Prostate gland (tissue), 2 donors: ENCODE measurements around the gene CREG1. TPM values are rescaled to one million over a fixed set of nuclear protein-coding genes. Genes with fewer than 3 reads are reported as not detected.
"Not testable (repeated sequence)": the region's sequence is repeated elsewhere in the genome, so short reads cannot be mapped to it uniquely, and the experiment has no call there.

Source experiments
- DNase-seq: peaks from one replicate; pipeline ENCODE4 v3.0.0-alpha.2; 2019; ENCODE audit warnings: low spot score
- H3K27ac ChIP-seq, 2 donors: fragments of 200-600 bp; sonication (generic); 2 replicates each; pipeline ENCODE4 v1.5.1; 2017 to 2019
- H3K27me3 ChIP-seq: fragments of 200-600 bp; sonication (generic); replicated peaks from 2 replicates; pipeline ENCODE4 v1.5.1; 2019; ENCODE audit not compliant: insufficient read depth
- H3K36me3 ChIP-seq, 2 donors: fragments of 200-600 bp; sonication (generic); 1 replicate in 1 of 2; 2 replicates in 1 of 2; pipeline versions ENCODE4 v1.5.1 to v1.8.1; 2017 to 2019
- H3K4me1 ChIP-seq: fragments of 200-600 bp; sonication (generic); replicated peaks from 2 replicates; pipeline ENCODE4 v1.5.1; 2019
- H3K4me3 ChIP-seq, 2 donors: fragments of 200-600 bp; sonication (generic); 2 replicates each; pipeline ENCODE4 v1.5.1; 2017 to 2019
- H3K9me3 ChIP-seq: fragments of 200-600 bp; sonication (generic); 2 replicates; pipeline ENCODE4 v1.5.1; 2017
- CTCF ChIP-seq, 4 experiments: fragments of 200-600 bp in 2 of 4; fragments of 450-650 bp in 2 of 4; sonication (generic) in 2 of 4; IDR thresholded peaks; 1 replicate in 3 of 4; 2 replicates in 1 of 4; pipeline ENCODE4 v1.5.1; 2016 to 2019; ENCODE audit warnings: antibody characterized with exemption in 4 of 4, mild to moderate bottlenecking in 2 of 4, moderate library complexity in 2 of 4
- POLR2A ChIP-seq: fragments of 450-650 bp; IDR thresholded peaks from one replicate; pipeline ENCODE4 v1.6.1; 2016; ENCODE audit warnings: antibody characterized with exemption, mild to moderate bottlenecking
- POLR2AphosphoS5 ChIP-seq: sonication (generic); formaldehyde crosslinking; IDR thresholded peaks from one replicate; pipeline ENCODE4 v1.6.1; 2017; ENCODE audit warnings: antibody characterized with exemption
- WGBS: methylation state at CpG from one replicate; pipeline ENCODE4 v1.1.5; 2018; 5-methylcytosine and 5-hydroxymethylcytosine counted together
- intact Hi-C: fragments of 100-400 bp; cut with DNase I; formaldehyde crosslinking; loops from one replicate; pipeline ENCODE4 v1.14.2; 2022
- total RNA-seq, 2 donors: library from RNA; depleted of rRNA; stranded (reverse); fragments of >200 nt; gene quantifications; one replicate each; pipeline ENCODE4 v1.1.0, GENCODE V29; 2016

CREG1 gene
- total RNA-seq, 2 donors from 2014 or later = 132 to 204 TPM

GRCh38 chr1:167578939-167579521 lies 25.5 kb upstream of the CREG1 start:
- Histone ChIP-seq H3K9me3 (no peaks in the 10 kb centered on the region), H3K27ac (no peak overlapping the region), H3K27me3 (no peaks in the 10 kb centered on the region), H3K4me3 (no peak overlapping the region), H3K36me3 (no peaks in the 10 kb centered on the region), H3K4me1 (no peaks in the 10 kb centered on the region)
- 78% methylated on average over 2 of the region's 2 CpGs for WGBS
- DNase-seq = no peak
- intact Hi-C loops = no loop called here
- TF ChIP-seq POLR2A = no peak
- no peak for TF ChIP-seq POLR2AphosphoS5
- TF ChIP-seq CTCF (IDR thresholded peaks at IDR 0.05) = no peak

GRCh38 chr1:167575649-167576048 lies 22.1 kb upstream of the CREG1 start:
- Histone ChIP-seq H3K27ac (no peak overlapping the region), H3K36me3 (no peaks in the 10 kb centered on the region), H3K4me1 (no peaks in the 10 kb centered on the region), H3K9me3 (no peaks in the 10 kb centered on the region), H3K27me3 (no peaks in the 10 kb centered on the region), H3K4me3 (no peak overlapping the region)
- no peak for TF ChIP-seq POLR2AphosphoS5
- TF ChIP-seq CTCF (IDR thresholded peaks at IDR 0.05) = no peak
- no peak for TF ChIP-seq POLR2A
- DNase-seq = no peak
- WGBS = 86% methylated on average over 13 of the region's 13 CpGs
- intact Hi-C loops = no loop called here

- no peaks in the 10 kb centered on the region for H3K4me1 ChIP-seq
- DNase-seq = no peak
- intact Hi-C loops = no loop called here
- no peaks in the 10 kb centered on the region for H3K27me3 ChIP-seq
- no peak overlapping the region for H3K4me3 ChIP-seq
- no peak overlapping the region for H3K27ac ChIP-seq
- WGBS = 26% methylated on average over 2 of the region's 2 CpGs
- no peaks in the 10 kb centered on the region for H3K9me3 ChIP-seq
- H3K36me3 ChIP-seq = no peaks in the 10 kb centered on the region
- no peak for TF ChIP-seq CTCF (IDR thresholded peaks at IDR 0.05)
- no peak for TF ChIP-seq POLR2A
- no peak for TF ChIP-seq POLR2AphosphoS5
Measured at GRCh38 chr1:167573035-167573434, 19.5 kb upstream of the CREG1 start.

- intact Hi-C loops, H3K27ac ChIP-seq, H3K36me3 ChIP-seq, DNase-seq, H3K4me3 ChIP-seq, H3K9me3 ChIP-seq, H3K27me3 ChIP-seq, H3K4me1 ChIP-seq: not testable (repeated sequence)
- 59% methylated on average over 6 of the region's 6 CpGs for whole genome bisulfite sequencing
Measured at GRCh38 chr1:167570712-167571111, 17.1 kb upstream of the CREG1 start.

GRCh38 chr1:167567663-167568062 lies 14.1 kb upstream of the CREG1 start:
- DNase-seq = no peak
- Histone ChIP-seq H3K4me3 (no peak overlapping the region), H3K9me3 (no peaks in the 10 kb centered on the region), H3K4me1 (peaks cover 7% of the 10 kb centered on the region), H3K27me3 (no peaks in the 10 kb centered on the region), H3K36me3 (no peaks in the 10 kb centered on the region), H3K27ac (no peak overlapping the region)
- TF ChIP-seq CTCF (IDR thresholded peaks at IDR 0.05) = no peak
- TF ChIP-seq POLR2A = no peak
- no peak for TF ChIP-seq POLR2AphosphoS5
- 68% methylated on average over 5 of the region's 5 CpGs for WGBS
- intact Hi-C loops = no loop called here
